G401.6 (cell line): ENCODE measurements around the gene ZNF341.

ENCODE experiments used
- FAIRE-seq: peaks from 2 replicates; lab custom pipeline; 2012; peaks lifted over from hg19 to GRCh38; lab: Jason Lieb, UNC

The ZNF341 gene

DNA sequence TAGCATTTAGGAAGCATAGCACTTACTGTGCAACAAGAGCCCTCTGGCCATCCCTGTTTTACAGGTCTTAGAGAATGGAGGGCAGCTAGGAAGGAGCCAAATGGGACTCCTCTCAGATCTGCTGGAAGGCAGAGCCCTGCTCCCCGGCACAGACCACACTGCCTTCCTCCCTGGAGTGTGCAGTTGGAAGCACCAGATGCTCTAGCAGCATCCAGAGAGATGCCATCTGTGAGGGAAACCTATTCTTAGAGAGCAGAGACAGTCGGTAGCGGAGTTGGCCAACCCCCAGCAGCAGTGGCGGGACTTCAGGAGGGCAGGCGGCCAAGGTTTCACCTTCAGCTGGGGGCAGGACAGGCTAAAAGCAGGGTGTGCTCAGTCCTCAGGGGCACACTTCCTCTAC, 28.9 kb upstream of the ZNF341 start:
- no peak for FAIRE-seq

DNA sequence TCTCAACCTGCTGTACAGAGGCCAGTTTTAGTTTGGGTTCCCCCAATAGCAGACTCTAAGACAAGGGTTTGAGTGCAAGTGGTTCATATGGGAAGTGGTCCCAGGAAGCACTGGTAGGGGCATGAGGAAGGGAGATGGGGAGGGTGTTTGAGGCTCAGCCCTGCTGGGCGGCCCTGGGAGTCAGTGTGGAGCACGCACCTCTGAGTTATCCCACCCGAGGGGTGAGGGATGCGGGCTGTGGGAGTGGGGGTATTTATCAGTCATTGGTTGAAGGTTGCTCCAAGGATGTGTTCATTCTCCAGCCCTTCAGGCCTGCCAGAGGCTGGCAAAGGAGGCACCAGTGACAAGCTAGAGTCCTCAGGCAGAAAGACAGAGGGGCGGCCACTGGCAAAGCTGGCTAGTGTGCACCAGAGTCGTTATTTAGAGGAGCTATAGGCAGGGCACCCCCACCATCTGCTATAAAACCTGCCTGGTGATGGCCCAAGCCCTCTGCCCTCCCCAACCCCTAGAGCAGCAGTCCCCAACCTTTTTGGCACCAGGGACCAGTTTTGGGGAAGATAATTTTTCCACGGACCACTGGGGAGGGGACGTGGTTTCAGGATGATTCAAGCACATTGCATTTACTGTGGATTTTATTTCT, 28.2 kb upstream of the ZNF341 start:
- no peak for FAIRE-seq

DNA sequence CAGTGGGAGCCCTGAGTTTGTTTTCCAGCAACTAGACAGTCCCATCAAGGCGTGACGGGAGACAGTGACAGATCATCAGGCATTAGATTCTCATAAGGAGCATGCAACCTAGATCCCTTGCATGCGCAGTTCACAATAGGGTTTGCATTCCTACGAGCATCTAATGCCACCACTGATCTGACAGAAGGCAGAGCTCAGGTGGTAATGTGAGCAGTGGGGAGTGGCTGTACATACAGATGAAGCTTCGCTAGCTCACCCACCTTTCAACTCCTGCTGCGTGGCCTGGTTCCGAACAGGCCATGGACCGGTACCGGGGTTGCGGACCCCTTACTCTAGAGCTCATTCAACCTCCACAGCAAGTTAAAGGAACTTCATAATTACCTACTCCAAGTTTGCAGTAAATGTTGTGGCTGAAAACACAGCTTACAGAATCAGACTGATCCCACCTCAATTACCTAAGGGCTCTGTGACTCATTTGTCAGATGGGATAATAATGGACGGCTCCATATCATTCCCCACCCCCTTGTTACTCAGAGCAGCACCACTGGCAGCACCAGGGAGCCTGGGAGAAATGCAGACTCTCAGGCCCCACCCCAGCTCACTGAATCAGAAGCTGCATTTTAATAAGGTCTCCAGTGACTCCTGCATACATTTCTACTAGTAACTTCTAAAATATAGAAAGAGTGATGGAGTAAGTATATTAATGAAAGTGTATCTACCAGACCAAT, 27.4 kb upstream of the ZNF341 start:
- no peak for FAIRE-seq

DNA sequence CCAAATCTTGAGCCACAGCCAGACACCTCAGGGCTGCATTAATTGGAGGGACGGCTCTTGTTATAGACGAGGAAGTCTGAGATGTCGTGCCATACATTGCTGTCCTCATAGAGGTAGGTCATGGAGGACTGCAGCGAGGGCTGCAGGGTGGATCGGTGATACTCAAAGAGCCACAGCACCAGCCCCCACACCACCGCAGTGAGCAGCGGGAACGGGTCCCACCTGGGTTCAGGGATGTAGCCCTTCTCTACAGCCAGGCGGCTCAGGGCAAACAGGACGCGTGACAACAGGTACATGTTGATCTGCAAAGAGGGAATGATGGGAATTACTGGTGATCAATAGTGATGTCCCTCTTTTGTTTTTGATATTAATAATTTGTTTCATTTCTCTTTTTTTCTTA, 24.1 kb upstream of the ZNF341 start:
- no peak for FAIRE-seq

DNA sequence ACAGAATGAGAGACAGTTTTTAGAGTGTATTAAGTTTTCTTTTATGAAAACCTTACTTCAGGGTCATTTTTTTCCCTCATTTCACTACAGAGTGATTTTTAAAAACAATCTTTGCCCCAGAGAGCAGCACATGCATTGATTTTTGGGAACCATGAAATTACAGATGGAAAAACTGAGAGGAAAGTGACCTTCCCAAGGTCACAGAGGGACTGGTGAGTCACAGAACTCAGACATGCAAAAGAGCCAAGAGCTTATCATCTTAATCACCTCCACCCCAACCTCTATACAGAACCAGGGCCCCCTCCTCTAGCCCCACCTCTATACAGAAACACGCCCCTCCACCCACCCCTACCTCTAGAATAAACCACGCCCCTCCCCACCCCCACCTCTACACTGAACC, 22.4 kb upstream of the ZNF341 start:
- no peak for FAIRE-seq

DNA sequence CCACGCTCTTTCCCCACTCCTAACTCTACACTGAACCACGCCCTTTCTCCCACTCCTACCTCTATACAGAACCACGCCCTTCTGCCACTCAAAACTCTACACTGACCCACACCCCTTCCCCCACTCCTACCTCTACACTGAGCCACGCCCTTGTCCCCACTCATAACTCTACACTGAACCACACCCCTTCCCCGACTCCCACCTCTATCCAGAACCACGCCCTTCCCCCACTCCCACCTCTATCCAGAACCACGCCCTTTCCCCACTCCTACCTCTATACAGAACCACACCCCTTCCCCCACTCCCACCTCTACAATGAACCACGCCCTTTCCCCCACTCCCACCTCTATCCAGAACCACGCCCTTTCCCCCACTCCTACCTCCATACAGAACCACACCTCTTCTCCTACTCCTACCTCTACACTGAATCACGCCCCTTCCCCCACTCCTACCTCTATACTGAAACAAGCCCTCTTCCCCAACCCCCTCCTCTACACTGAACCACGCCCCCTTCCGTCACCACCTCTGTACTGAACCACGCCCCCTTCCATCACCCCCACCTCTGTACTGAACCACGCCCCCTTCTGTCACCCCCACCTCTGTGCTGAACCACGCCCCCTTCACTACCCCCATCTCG, 21.8 kb upstream of the ZNF341 start:
- FAIRE-seq, result no peak

DNA sequence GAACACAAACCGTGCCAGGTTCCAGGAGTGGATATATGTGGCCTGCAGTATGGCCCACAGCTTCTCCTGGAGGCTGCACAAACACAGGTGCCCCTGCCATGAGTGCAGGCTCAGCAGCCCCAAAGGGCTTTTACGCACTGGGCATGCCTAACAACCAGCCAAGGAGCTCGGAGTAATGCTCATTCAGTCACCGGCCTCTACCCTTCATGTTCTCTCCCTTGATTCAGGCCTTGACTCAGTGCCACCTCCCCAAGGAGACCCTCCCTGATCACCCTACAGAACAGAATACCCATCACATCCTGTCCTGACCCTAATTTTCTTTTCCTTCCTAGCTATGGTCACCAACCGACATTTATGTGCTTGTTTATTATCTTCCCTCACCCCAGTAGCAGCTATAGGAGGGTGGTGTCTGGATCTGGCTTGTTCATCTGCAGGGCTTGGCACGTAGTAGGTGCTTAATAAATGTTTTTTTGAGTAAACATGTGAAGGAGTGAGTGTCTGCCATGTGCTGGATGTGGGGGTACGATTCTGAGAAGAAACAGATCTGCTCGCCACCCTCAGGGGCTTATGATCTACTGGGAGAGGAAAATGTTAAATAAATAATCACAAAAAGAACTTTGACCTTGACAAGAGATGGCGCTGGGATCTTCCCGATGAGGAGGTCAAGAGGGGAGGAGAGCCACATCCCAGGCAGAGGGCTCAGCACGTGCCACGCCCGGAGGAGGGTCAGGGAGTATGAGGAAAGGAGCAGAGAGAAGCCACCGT, 20.9 kb upstream of the ZNF341 start:
- FAIRE-seq, result no peak

DNA sequence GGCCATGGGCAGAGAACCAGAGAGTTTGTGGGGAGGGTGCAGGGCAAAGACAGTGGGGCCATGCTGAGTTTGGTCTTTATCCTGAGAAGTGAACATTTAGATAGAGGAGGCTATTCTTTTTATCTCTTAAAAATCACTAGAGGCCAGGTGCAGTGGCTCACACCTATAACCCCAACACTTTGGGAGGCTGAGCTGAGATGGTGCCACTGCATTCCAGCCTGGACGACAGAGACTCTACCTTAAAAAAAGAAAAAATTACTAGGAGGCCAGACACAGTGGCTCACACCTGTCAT, 20.4 kb upstream of the ZNF341 start:
- FAIRE-seq, result no peak

DNA sequence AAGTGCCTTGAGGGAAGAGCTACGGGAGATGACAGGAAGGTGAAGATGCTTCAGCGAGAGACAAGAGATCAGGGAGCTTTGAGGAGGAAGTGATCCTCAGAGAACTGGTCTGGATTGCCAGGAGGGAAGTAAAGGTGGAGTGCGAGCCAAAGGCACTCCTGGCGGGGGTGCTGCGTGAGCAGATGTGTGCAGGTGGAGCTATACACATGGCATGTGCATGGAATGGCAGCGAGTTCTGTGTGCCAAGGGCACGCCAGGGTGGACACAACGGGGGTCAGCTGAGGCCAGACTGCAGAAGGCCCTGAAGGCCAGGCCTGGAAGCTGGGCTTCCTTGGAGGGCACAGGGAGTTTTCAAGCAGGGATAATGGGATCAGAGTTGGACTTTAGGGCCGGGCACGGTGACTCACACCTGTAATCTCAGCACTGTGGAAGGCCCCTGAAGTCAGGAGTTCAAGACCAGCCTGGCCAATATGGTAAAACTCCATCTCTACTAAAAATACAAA, 17.9 kb upstream of the ZNF341 start:
- no peak for FAIRE-seq

DNA sequence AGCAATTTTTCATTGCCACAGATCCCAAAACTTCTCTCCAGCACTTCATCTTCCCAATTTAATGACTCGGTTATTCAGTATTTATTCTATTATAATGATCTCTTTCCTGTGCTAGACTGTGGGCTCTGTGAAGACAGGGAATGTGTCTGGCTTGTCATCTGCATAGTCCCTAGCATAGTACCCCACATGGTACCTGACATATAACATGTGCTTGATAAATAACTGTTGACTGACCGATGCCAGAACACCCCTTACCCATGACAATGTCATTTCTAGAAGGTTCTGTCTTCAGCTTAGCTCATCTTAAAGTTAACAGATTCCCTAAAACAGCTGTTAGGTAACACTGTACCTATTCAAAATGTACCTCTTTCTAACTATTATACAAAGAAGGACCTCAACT, 15.3 kb upstream of the ZNF341 start:
- no peak for FAIRE-seq

DNA sequence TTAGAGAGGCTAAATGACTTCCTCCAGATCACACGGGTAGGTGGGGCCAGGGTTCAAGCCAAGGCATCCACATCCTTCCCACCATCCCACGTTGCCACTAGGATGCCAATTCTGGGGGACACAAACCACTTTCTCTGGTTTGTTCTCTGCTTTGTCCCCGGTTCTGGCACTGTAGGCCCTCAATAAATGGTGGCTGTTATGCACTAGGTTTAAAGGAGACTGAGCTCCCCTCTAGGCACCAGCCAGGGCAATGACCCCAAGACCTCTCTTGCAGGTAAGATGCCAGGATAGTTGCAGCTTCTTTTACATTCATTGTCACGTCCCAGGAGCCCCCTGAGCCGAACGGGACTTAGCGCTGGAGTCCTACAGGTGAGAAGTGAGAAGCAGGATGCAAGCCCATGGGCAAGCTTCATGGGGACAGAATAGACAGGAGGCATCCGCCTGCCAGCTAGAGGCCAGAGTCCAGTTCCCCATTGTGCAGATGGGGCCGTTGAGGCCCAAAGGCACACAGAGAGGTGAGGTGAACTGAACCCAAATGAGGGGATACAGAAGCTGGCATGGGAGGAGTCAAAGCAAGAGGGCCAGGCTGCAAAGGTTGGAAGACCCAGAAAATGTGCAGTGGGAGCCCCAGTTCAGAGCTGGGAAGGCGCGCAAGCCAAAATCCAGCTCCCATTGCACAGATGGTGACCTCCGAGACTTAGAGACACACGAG, 12.4 kb upstream of the ZNF341 start:
- no peak for FAIRE-seq

DNA sequence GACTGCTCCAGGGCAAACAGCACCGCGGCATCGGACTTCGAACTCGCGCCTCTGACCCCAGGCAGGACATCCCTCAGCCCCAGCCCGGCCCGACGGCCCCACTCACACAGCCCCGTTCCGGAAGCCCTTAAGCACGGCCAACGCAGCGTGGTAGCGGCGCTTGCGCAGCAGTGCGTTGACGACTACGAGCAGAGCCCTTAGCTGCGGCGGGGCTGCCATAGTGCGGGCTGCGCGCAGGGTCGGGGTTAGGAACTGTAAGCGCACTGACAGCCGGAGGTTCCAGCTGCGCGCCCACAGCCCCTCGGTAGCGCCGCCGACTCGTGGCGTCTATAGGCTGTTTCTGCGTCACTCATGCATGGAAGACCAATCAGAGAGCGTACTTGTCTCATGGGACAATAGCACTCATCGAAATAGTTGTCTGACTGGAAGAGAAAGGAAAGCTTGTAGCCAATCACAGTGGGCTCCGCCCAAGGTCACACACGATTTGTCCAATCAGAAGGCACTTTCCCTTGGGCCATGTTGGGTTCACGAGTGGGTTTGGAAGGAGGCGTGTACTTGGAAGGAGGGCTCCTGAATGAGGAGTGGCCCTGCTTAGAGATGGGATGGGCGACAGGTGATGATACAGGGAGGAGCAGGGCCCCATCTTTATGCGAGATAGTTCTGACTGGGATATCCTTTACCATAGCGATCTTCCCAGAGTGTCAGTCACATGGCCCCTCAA, 11.6 kb upstream of the ZNF341 start, which contains the start of gene PXMP4:
Gene PXMP4, minus strand, starts transcription at position 322 of the 721 bp plus-strand sequence. Its CDS starts 103 bp downstream, at position 219.
- no peak for FAIRE-seq

DNA sequence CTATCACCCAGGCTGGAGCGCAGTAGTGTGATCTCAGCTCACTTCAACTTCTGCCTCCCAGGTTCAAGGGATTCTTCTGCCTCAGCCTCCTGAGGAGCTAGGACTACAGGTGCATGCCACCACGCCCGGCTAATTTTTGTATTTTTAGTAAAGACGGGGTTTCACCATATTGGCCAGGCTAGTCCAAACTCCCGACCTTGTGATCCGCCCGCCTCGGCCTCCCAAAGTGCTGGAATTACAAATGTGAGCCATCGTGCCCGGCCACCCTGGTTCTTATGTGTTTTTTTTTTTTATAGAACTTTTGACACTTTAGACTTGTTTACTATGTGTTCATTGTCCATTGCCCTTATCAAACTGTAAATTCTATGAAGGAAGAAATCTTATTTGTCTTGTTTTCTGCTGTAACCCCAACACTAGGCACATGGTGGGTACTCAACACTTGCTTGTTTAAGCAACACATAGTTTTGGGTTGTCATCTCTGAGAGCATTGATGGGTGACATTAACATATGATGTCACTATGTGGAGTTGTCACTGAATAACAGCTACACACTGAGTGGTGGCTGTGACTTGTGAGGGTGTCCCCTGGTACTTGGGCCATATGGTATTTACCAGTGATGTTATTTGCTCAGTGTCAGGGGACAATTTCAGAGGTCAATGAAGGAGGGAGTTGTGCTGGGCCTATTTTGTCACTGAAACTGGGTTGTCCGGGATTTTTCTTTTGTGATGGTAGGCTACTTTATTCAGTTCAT, 10.2 kb upstream of the ZNF341 start:
- no peak for FAIRE-seq

DNA sequence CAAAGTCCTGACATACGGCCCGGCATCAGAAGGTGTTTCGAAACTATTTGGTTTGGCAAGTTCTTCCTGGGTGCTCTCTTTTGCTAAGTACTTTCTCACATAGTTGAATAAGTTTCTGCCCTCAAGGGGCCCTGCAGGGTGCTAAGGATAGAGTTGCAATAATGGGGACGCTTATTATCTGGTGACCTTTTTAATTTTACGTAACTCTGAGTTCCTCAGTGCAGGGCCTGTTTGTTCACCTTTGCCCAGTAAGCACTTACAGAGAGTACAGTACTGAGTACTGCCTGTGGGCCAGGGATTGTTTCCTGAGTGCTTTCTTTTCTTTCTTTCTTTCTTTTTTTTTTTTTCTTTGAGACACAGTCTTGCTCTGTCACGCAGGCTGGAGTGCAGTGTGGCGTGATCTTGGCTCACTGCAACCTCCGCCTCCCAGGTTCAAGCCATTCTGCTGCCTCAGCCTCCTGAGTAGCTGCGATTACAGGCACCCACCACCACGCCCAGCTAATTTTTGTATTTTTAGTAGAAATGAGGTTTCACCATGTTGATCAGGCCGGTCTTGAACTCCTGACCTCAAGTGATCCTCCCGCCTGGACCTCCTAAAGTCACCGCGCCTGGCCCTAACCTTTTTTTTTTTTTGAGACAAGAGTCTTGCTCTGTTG, 7.2 kb upstream of the ZNF341 start:
- FAIRE-seq, result no peak

DNA sequence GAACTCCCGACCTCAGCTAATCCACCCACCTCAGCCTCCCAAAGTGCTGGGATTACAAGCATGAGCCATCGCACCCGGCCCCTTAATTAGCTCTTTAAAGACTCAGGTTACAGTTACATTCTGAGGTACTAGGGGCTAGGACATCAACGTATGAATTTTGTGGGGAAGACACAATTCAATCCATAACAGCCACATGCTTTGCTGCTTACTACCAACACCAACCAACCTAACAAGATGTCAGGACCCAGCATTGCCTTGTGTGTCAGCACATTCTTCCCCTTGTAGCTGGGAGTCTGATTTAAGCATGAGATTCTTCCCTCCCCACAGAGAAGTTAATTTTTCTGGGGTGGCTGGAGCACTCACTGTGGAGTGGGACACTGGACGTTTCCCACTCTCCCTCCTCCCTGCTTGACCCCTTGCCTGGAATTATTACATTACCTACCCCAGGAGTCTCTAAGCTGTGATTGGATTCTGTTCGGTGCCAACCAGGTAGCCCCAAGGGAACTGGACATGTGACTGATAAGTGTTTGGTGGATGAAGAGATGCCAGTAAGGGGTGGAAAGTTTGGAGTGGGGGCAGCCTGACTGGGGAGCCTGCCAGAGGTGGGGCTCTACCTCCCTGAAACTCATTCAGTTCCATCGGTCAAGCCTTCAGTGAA, 6.1 kb upstream of the ZNF341 start:
- FAIRE-seq, result no peak

DNA sequence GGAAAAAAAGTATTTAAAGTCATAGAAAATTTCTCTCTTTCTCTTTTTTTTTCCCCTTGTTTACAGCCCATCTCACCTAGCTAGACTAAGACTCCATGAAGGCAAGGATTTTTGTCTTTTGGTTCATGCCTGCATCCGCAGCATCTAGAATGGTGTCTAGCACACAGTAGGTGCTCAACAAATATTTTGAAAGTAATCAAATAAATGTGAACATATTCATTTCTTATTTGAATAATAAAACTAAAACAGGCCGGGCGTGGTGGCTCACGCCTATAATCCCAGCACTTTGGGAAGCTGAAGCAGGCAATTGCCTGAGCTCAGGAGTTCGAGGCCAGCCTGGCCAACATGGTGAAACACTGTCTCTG, 4.7 kb upstream of the ZNF341 start:
- no peak for FAIRE-seq

DNA sequence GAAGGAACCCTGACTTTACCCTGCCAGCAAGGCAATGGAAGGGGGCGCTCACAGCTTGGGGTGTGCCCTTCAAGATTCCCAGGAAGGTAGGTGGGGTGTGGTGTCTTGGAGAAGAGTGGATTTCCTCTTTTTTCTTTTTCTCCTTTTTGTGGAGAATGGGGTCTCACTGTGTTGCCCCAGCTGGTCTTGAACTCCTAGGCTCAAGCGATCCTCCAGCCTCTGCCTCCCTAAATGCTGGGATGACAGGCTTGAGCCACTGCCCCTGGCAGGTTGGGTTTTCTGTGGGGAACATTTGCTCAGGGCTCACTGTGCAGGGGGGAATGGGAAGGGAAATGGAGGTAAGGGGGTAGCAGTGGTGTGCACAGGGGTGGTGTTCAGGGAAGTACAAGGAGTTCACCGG, 4.0 kb upstream of the ZNF341 start:
- no peak for FAIRE-seq

DNA sequence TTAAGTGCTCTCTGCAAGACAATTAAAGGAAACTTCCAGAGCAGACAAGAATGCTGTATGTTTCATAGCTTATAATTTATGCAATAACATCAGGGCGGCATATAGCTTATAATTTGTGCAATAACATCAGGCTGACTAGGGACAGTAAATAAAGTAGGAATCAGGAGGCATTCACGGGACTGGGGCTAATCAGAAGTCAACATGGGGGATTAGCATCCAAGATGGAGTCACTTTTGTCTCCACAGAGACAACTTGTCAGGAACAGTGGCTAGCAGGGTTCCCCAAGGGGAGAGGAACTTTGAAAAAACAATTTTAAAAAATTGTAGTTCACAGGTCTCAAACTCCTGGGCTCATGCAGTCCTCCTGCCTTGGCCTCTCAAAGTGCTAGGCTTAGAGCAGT, 3.3 kb upstream of the ZNF341 start:
- no peak for FAIRE-seq

DNA sequence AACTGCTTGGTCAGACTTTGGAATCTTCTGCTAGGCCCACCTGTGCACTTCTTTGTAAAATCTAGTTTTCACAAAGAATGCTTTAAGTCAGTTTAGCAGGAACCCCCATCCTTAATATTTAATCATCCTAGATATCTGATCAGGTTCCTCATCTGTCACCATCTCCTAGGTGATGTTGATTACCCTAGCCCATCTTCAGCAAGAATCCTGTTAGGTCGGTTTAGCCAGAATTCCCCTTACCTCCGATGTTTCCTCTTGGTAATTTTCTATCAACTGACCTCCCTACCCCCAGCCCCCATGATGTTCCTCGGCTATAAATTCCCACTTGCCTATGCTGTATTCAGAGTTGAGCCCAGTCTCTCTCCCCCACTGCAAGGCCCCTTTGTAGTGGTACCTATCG, 2.7 kb upstream of the ZNF341 start:
- no peak for FAIRE-seq
